HG02642 (cell line): ENCODE results near the gene SLC39A9.
"Not testable (repeated sequence)": the region's sequence is repeated elsewhere in the genome, so short reads cannot be mapped to it uniquely, and the experiment has no call there.

Source experiments
- ATAC-seq: cut with Tn5 transposase; IDR thresholded peaks from one replicate; pipeline ENCODE4 v1.9.1; 2021; ENCODE audit warnings: mild to moderate bottlenecking; ENCODE audit not compliant: unreplicated experiment, poor library complexity

Gene SLC39A9

DNA sequence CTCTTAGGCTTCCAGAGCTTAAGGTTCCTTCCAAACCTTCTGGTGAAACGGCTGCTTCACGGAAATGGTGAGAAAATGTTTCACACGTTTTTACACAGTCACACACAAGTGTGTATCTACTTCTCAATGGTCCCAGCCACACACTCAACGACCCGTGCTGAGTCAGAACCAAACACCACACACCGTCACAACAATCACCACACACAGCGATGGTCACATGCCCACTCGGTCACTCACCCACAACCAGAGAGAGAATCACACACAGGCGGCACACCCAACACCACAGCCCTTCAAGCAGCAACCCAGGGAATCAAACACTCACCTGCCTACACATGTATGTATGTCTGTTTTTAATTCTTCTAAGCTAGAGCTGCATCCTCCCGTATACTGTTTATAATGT is 73.4 kb downstream of the SLC39A9 start:
- ATAC-seq: no peak

DNA sequence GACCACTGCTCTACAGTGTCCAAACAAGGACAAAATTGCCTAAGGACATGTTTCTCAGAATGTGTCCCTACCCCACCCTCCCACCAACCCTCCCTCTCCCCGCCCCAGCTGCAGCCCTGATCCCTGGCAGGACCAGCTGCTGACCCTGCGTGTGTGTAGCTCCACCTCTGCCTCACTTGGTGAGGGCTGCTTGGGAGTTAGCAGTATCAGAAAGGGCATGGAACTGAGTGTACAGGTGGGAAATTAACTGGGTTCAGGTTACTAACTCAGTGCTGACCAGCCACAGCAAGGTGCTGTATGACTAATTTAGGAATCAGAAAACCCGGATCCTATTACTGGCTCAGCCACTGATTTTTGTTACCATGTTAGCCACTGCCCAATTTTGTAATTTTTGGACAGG is 74.8 kb downstream of the SLC39A9 start:
- no peak for ATAC-seq

DNA sequence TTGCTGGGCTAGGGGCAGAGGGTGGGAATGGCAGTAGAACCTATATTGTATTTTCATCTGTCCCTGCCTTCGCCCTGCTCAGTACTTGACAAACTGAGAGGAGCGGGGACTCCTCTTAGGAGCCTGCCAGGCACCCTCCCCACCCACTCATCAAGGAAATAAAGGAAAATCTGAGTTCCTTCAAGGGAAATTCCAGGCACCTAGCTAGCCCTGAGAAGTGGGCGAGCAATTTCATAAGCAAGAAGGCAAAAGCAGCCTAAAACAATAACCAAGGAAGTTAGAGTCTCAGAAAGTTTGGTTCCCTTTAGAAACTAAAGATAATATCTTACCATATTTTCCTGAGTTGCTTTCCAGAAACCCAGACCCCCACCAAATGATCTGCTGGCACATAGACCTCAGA is 75.5 kb downstream of the SLC39A9 start:
- no peak for ATAC-seq

DNA sequence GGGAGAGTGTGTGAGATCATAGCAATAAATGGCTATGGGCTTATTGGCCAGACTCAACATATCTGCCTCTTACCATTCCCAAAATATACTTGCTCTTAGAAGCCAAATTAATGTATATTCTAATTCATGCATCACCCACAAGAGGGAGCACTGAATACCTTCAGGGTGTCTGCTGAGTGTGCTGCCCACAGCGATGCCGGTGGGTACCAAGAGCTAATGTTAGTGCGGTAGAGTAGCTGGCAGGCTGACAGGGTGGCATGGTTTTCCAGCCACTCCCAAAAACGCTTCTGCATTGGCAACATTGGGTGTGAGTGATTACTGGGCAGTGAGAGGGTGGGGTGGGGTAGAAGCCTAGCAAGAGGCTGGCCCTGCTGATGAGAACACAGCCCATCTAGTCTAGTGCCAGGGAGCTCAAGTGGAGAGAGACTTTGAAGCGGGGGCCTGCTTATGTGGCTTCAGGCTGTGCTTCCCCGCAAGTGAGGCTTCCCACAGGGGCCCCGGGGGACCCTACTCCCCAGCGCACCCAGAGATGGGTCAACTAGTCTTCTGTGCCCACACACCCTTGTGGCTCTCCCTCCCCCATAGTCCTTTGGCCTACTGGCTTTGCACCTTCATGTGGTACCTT is 76.8 kb downstream of the SLC39A9 start:
- no peak for ATAC-seq

DNA sequence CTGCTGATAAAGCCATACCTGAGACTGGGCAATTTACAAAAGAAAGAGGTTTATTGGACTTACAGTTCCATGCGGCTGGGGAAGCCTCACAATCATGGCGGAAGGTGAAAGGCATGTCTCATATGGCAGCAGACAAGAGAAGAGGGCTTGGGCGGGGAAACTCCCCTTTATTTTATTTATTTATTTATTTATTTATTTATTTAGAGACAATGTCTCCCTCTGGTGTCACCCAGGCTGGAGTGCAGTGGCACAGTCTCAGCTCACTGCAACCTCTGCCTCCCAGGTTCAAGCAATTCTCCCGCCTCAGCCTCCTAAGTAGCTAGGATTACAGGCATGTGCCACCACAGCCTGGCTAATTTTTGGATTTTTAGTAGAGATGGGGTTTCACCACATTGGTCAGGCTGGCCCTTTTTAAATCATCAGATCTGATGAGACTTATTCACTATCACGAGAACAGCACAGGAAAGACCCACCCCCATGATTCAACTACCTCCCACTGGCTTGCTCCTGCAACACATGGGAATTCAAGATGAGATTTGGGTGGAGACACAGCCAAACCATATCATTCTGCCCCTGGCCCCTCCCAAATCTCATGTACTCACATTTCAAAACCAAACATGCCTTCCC is 78.4 kb downstream of the SLC39A9 start:
- not testable (repeated sequence) for ATAC-seq

DNA sequence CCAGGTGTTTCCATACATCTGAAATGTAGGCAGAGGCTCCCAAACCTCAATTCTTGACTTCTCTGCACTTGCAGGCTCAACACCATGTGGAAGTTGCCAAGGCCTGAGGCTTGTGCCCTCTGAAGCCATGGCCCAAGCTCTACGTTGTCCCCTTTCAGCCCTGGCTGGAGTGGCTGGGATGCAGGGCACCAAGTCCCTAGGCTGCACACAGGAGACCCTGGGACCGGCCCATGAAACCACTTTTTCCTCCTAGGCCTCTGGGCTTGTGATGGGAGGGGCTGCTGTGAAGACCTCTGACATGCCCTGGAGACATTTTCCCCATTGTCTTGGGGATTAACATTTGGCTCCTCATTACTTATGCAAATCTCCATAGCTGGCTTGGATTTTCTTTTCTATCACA is 79.6 kb downstream of the SLC39A9 start:
- ATAC-seq: not testable (repeated sequence)

DNA sequence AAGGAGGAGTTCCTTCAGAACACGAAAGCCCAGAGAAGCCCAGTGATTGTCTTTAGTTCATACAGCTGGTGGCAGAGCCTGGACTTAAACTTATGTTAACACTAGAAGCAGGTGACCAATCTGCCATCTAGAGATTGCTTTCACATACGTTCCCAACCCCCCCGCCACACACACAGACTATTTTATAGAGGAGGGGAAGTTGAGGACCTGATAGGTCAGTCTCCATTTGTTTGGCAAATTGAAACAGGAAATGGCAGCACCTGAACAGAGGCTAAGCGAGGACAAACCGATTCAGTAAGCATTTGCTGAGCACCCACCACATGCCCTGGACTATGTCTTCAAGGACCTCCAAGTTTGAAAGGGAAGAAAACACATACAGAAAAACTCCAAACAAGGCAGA is 81.2 kb downstream of the SLC39A9 start:
- no peak for ATAC-seq

DNA sequence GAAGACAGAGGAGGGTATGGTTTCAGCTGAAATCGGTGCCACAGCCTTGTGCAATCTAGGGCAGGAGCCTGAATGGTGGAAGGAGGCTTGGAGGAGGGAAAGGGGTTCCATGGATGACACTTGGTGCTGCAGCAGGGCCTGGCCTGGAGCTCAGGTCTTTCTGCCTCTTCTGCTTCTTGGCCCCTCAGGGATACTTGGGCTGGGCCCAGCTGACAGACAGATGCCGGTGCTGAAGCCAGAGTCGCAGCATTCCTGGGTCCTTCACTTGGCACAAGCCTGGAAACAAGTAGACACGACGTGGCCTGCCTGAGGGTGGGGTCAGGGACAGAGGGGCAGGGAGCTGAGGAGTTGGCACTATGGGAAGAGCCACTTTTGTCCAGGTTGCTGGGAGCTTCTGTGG is 81.6 kb downstream of the SLC39A9 start:
- no peak for ATAC-seq

DNA sequence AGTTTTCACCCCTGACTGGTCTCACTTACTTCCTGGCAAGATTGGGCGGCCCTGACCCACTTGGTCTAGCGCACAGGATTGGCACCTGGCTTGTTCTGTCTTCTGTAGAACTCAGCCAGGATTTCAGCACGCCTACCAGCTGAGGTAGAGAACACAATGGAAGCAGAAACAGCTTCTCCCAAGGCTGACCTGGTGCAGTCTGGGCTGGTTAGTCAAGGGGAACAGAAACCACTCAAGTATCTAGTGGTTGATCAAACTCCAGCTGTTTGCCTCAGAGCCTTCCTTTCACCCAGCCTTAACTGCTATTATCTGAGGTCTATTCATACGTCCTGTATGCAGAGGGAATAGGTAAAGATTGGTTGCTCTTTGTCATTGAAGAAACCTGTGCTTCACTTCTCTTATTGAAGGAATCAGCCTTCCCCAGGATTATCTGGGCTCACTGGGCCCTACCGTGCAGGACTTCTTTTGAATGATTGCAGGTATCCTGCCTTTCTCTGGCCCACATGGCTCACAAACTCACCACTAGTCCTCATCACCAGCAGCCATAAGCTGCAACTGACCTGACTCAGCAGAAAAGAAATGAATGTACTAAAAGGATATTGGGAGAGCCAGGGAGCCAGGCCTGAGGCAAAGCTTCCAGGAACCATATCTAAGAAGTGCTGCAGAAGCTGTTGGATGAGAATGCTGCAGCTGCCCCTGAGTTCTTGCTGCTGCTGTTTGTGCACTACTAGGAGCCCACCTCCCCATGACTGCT is 83.5 kb downstream of the SLC39A9 start:
- ATAC-seq: peak; percentile 83

DNA sequence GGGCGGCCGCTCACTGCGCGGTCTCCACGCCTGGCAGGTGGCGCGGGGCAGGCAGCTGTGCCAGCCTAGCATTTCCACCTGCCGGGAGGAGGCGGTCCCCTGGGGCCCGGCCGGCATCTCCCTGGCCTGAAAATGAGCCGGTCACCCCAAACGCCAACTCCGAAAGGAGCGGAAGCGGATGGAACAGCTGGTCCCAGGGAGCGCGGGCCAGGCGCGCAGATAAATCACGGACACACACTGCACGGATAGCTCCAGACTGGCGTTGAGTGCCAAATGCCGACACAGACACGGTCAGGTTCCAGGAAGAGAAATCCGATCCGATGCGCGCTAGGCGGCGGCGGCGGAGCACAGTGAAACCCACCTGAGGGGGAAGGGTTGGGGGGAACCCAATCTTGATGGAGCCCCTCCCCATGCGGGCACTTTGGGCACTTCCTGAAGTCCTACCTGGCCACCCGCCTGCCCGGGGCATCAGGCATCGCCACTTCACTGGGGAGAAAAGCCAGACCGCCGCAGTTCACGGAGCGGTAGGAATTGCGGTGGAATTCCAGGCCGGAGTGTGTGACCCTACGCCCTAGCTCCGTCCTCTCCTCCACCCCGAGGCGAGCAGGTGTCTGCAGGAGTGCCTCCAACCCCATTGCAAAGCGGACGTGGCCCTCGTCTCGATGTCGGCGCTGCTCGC is 85.4 kb downstream of the SLC39A9 start:
- no peak for ATAC-seq

DNA sequence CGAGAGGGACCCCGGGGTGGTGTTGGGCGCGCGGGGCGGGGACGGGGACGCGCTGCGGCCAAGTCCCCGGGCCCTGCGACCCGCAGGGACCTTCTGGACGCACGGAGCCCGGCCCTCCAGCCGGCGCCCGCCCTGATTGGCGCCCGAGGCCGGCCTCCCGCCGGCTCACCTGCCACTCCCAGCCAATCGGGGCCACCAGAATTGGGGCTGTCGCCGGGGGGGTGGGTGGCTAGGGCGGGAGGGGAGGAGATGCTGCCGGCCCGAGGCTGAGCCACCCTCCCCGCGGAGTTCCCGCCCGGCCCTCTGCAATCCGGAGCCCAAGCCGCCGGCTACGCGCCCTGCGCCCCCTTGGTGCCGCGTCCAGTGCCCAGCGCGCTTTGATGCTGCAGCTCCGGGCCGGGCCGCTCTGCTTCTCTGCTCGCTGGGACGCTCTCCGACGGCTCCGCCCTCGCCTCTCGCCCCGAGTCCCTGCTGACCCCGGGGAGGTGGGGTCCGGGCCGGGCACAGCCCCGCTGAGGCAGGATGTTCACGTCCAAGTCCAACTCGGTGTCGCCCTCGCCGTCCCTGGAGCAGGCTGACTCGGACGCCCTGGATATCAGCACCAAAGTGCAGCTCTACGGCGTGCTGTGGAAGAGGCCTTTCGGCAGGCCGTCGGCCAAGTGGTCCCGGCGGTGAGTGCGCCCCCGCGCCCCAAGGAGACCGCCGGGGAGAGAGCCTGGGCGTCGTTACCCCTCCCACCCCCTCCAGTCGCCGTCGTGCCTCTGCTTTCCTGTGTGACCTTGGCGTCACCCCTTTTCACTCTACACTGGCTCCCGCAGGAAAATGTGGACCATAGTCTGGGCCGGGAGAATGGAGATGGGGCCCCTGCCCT is 86.2 kb downstream of the SLC39A9 start, which contains the start of gene PLEKHD1:
Gene PLEKHD1 (plus strand): TSS at position 285 of the 871 bp plus-strand sequence. CDS start 238 bp downstream, at position 523.
- ATAC-seq: no peak

DNA sequence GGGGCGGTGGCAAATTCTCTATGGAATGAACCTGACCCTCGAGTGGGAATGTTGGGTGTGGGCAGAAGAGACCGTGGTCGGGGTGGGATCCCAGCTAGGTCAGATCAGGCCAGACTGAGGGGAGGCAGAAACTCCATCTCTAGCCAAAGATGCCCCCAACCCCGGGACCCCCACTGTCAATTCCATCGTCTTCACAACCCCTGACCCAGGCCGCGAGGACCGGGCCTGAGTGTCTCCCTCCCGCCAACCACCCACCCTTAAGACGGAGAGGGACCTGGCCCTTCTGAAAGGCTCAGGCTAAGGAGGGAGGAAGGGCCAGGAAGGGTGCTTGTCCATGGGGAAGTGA is 86.8 kb downstream of the SLC39A9 start:
- ATAC-seq: no peak

DNA sequence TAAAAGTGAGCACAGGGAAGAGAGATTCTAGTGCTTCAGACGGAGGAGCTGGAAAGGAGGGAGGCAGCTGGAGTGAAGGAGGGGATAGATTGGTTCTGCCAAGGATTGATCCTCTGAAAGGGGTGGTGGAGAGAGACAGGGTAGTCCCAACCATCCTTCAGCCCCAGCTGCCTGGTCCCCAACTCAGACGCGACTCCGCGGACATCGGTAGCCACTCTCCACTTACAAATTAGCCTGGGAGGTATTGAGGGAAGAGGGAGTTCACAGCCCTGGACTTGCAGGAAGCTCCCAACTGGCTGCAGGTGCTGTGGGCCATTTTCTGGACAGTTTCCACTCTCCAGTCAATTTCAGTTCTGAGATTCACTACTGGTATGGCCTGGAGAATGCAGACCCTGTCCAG is 87.2 kb downstream of the SLC39A9 start:
- no peak for ATAC-seq

DNA sequence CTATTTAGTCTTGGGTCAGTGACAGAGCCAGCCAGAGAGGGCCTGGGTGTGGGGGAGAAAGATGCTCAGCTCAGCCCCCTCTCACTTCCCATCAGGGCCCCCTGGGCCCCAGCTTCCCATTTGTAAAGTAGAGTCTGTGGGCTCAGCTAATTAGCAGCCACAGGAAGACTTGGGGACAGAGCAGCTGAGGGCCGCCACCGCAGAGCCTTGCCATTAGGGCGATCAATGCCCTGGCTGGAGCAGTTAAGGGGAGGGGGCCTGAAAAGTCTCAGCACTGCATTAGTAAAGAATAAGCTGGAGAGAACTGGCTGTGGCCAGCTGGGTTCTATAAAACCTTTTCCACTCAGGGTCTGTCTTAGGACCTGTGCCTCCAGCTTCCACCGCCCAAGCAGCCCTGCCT is 88.7 kb downstream of the SLC39A9 start:
- no peak for ATAC-seq

DNA sequence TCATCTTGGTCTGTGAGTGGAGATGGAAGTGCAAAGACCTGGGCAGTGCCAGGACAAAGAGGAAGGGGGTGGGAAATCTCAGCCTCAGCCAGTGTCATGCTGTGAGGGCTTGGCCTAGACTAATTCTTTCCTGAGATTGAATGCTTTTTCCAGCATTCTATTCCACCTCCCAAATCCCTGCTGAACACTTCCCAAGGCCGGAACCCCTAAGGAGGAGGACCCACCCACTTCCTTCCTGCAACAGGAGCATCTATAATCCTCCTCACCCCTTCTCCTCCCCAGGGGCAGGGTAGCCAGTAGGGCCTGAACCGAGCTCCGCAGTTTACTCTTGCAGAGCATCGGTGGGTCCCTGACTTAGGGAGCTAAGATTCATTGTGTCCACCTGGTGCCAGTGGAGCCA is 89.3 kb downstream of the SLC39A9 start:
- ATAC-seq: no peak

DNA sequence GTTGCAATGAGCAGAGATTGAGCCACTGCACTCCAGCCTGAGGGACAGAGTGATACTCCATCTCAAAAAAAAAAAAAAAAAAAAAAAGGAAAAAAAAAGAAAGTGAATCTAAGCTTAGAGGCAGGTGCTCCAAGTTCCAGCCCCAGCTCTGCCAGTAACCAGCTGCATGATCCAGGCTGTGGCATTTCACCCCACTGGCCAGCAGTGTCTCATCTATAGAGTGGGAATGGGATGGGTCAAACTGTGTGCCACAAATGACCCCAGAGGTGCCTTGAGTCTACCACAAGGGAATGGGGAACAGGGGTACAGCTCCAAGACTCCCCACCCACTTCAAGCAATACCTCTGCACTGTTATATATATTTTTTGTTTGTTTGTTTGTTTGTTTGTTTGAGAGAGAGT is 91.0 kb downstream of the SLC39A9 start:
- no peak for ATAC-seq

DNA sequence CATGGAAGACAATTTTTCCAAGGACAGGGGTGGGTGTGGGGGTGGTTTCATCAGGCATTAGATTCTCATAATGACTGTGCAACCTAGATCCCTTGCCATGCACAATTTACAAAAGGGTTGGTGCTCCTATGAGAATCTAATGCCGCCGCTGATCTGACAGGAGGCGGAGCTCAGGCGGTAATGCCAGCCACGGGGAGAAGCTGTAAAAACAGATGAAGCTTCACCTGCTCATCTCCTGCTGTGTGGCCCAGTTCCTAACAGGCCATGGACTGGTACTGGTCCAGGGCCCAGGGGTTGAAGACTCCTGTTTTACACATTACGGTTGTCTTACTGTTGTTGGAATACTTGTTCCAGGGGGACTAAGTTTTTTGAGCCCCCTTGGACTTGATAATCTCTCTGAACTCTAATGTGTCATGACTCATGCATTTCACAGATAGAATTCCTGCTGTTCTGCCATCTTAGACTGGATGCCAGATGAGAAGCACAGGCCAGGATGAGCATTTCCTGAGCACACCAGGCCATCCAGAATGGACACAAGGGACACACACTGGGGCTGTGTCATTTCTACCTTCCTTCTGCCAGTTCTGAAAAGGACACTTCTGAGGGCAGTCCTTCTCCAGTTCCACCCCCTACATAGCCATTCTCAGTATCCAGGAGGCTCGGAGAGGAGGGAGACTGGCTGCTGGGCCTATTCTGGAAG is 91.9 kb downstream of the SLC39A9 start:
- no peak for ATAC-seq

DNA sequence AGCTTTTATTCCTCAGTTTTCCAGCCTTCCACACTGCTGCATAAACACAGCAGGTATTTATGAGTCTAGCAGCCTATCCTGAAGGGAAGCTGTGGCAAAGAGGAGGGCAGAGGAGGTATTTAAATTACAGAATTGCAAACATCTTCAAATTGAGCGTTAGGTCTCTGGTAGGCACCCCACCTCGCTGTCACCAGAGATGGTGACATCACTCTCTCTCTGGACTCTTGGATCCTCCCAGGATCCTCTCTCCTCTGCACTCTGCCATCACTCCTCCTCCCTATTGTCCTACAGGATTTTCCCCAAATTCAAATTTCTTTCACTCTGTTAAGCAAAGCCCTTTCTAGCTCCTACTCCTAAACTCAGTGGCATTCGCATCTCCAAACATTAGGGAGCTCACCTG is 92.7 kb downstream of the SLC39A9 start:
- no peak for ATAC-seq

DNA sequence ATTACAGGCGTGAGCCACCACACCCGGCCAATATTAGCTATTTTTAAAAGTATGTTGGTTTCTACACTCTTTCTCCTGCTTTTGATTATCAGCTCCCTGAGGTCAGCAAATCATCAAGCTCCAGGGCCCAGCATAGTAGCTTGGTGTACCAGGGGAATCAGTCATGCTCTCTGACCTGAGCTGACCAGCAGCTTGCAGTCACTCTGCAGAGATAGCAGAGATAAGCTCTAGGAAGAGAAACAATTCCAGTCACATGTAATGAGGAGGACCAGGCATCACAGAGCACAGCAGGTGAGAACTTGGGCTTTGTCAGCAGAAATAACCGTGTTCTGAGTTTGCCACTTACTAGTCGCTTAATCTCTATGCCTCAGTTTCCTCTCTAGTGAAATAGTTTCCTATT is 94.5 kb downstream of the SLC39A9 start:
- no peak for ATAC-seq

DNA sequence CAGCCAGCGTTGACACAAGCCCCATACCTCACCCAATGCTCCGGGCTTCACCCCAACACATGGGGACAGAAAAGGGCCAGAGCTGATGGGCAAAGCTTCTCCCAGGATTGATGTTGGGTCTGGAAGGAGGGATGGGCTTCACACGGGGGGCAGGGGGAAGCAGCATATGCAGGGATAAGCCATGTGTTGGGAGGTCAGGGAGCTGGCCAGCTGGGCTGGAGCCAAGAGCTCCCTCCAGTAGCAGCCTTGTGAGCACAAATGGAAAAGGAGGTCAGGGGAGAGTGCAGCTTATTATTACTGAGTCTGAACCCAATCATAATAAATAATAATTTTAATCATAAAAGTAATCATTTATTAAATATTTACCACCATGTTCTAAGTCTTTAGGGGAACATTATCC is 95.3 kb downstream of the SLC39A9 start:
- ATAC-seq: no peak
